Measurements from ENCODE around the gene NHSL2. TPM values are rescaled to one million over a fixed set of nuclear protein-coding genes. Genes with fewer than 3 reads are reported as not detected.
"Not testable (repeated sequence)": the region's sequence is repeated elsewhere in the genome, so short reads cannot be mapped to it uniquely, and the experiment has no call there.

The NHSL2 gene
- polyA plus RNA-seq, 1 donor = 11.6 TPM

GRCh38 chrX:72042852-72043248, 132.2 kb downstream of the NHSL2 start:
- no peak for DNase-seq

DNA sequence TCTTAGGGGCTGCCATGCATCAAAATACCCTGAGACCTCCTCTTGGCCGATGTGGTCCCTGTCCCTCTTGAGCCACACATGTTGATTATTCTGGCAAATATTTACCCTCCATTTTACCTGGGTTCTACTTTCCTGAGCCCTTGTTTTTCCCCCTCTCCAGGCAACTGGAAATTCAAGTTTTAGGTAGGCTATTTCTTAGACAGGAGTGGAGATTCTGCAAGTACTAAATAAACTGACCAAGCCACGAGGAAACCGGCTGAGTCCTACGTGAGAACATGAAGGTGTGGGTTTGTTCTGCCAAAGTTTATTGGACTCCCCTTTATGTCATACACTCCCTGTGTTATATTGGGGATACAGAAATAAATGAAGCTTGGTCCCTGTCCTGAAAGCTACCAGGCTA, 133.0 kb downstream of the NHSL2 start:
- DNase-seq = no peak

DNA sequence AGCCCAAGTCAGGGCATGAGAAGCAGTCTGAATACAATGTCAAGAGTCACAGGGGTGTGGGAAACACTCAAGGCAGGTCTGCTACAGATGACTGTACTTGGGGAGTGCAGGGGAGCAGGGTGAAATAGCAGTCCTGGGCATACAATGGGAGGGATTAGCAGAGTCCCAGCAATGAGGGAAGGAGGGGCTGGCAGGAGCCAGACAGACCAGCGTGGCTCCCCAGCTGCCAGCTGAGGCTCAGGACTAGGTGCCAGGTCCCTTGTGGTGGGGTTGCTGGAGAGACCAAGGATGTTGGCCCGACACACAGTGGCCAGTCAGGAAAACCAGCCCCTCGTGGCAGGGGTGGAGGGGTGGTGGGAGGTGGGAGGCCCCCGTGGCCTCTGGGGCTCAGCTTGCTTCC, 134.5 kb downstream of the NHSL2 start:
- no peak for DNase-seq

- DNase-seq = no peak
These were observed 135.1 kb downstream of the NHSL2 start for GRCh38 chrX:72045552-72046277.

DNA sequence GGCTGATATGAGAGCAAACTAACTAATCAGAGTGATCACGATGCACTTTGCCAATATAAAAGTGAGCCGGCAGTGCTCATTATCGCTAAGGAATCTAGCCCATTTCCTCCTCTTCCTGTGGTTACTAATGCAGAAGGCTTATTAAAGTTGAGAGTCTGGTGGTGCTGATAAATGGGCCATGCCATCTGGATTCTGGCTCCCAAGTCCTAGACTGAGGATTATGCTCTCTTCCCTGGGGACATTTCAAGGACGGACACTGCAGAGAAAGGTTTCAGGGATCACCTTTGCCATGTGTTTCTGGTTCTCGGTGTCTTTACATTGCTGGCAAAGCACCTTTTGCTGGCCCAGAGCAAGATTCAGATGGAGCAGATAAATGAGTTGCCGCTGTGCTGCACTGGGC, 135.8 kb downstream of the NHSL2 start:
- no peak for DNase-seq

GRCh38 chrX:72048510-72049455, 138.1 kb downstream of the NHSL2 start:
- DNase-seq = no peak

GRCh38 chrX:72050011-72050410, 139.4 kb downstream of the NHSL2 start:
- DNase-seq = no peak

DNA sequence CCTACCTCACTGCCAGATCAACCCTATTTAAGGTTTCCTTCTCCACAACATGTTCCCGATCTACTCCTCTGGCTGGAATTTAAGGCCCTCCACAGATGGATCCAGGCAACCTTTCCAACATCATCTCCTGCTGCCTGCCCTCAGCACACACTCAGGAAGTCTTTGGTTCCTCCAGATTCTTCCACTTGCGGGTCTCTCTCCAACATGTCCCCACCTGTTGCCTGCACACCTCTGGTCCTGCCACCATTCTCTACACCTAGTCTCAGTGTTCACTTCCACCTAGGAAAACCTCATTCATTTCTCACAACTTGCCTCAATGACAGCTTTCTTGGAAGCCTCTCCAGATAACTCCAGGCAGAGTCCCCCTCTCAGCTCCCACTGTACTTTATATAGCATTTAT, 140.9 kb downstream of the NHSL2 start:
- no peak for DNase-seq

GRCh38 chrX:72052415-72053090, 141.9 kb downstream of the NHSL2 start:
- DNase-seq = no peak

DNA sequence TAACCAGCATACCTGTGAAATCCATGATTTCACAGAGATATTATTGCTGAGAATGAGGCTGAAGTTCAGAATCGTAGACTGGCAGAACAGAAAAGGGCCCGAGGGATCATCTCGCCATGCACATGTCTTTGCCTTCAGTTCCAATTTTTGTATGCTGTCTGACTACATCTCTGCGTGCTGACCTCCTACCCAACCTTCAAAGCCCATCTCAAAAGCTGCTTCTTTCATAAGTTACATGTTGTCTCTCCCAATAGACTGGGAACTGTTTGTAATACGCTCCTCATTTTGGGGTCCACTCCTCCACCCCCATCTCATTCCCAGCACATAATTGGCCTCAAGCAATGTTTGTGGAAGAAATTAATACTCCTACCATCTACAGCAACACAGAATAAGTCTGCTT, 142.9 kb downstream of the NHSL2 start:
- no peak for DNase-seq

DNA sequence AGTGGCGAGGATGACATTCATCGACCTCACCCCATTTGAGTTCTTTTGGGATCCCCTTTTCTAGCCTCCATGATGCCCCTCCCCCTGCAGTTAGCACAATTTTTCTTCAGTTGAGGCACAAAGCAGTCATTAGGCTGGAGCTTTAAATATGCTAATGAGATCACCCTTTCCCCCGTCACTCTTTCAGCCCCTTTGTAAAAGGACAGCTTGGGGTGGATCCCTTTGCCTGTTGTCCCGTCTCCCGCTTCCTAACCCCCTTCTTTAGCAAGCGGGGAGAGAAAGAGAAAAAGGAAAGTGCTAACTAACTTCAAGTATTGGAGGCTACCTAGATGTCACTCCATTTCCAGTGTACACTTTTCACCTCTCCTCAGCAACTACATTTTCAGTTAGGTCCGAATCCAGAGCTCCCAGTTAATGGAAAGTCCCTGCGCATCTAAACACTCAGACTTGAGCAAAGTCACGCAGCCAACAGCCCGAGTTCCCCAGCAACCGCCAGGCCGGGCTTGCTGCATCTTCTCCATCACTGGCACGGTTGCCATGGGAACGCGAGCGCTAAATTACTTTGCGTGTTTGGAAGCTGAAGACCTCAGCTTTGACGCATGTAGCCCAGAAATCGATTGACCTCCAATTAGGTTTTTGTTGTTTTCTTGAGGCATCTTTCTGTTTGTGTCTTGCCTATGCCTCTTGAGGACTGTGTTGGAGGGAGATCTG, 144.3 kb downstream of the NHSL2 start:
- DNase-seq = no peak

DNA sequence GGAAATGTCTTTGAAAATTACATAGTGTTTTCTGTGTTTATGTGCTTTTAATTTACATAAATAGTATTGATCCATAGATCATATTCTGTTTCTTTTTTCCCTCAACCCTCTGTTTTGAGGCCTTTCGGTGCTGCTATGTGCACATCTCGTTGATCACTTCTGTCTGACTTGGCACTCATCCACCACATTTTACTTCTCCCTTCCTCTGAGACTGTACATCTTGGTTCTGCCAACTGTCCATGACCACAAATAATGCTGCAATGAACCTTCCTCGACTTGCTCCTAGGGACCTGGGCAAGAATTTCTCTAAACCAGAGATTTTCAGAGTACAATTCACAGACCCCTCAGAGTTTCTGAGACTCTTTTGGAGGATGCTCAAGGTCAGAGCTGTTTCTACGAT, 146.7 kb downstream of the NHSL2 start:
- DNase-seq = no peak

DNA sequence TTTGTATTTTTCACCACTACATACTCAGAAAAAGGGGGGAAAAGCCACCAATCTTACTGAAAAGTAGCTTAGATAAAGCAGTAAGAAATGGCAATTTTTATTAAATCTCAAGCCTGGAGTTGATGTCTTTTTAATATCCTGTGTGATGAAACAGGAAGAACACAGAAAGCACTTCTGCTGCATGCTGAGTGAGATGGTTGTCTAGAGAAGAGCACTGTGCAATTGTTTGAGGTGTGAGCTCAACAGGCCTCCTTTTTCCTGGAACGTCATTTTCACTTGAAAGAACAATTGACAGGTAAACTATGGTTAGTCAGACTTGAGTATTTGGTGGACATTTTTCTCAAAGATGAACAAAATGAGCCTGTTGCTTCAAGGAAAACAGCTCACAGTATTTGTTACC, 147.2 kb downstream of the NHSL2 start:
- DNase-seq = no peak

DNA sequence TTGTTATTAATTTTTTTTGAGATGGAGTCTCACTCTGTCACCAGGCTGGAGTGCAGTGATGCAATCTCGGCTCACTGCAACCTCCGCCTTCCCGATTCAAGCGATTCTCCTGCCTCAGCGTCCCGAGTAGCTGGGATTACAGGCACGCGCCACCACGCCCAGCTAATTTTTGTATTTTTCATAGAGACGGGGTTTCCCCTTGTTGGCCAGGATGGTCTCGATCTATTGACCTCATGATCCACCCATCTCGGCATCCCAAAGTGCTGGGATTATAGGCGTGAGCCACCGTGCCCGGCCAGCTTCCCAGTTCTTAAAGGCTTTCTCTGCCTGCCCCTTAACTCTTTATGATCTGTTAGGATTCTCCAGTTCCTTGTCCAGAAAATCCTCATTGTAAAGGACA, 147.7 kb downstream of the NHSL2 start:
- not testable (repeated sequence) for DNase-seq

GRCh38 chrX:72060196-72060920, 149.7 kb downstream of the NHSL2 start:
- DNase-seq = no peak

DNA sequence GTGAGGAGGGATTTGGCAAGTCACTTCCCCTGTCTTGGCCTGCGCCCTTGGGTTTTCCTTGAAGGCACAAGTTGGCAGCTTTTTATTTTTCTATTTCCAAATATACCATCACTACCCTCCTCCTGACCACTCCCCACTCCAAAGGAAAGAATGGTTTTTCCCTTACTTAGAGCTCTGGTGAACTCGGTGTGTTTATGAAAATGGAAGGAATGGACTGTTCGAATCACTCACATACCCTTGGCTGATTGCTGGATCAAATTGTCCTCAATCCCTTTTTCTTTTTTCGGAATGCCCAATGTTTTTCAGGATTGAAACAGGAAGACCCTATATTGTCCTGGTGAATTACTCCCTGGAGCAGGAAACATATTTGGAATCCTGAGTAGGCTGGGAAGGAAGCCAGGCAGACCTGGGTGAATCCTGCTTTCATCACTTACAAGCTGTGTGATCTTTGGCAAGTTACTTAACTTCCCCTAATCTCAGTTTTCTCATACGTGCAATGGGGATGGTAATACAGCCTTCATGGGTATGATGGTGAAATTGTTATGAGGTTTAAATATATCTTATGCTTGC, 150.4 kb downstream of the NHSL2 start:
- DNase-seq = no peak

DNA sequence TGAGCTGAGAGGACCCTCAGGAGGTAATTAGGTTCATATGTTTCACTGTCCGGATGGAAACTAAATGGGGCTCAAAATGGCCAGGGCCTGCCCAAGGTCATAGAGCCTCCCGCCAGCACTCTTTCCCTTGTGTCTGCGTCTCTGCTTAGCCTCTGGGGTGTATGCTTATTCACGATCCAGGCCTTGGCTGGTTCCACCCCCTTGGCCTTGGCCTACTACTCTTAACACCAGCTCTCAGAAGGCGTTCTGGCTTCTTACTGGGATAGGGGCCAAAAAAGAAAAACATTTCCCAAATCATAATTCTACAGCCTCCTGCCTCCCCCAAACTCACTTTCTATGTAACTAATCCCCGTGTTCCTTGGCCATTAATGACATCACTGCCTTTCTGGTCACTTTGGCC, 152.3 kb downstream of the NHSL2 start:
- no peak for DNase-seq

- DNase-seq = no peak
These were observed 158.9 kb downstream of the NHSL2 start for GRCh38 chrX:72069350-72070160.

- DNase-seq = no peak
These were observed 160.6 kb downstream of the NHSL2 start for GRCh38 chrX:72071213-72071612.

DNA sequence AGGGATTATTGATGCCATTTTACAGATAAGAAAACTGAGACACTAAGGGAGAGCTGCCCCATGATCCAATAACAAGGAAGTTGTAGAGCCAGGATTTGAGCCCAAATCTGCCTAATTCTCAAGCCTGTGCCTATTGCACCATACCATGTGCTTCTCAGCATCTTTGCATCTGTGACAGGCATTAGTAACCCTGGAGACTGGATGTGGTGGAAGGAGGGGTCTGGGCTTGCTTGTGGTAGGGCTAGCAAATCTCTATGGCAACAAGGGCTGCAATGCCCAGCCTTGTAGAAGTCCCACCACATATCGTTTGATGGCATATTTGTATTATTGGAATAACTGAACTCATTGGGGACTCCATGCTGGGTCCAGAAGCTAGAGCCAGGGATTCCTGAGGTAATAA, 163.0 kb downstream of the NHSL2 start:
- no peak for DNase-seq

Measured in left kidney (tissue), 2 donors.